ENCODE measurements around the gene ZSCAN10. TPM values are rescaled to one million over a fixed set of nuclear protein-coding genes. Genes with fewer than 3 reads are reported as not detected.
A peak's percentile ranks its signal among the peaks of the same experiment; 100 is the strongest.

Gene ZSCAN10
- total RNA-seq, 1 donor from 2014 or later = not detected

GRCh38 chr16:3118846-3119245 lies 19.8 kb upstream of the ZSCAN10 start:
- no peak for DNase-seq
- peaks cover 56% of the 10 kb centered on the region for H3K36me3 ChIP-seq
- no peak overlapping the region for H3K27ac ChIP-seq
- H3K4me3 ChIP-seq = no peak overlapping the region
- no peaks in the 10 kb centered on the region for H3K27me3 ChIP-seq (ENCODE audit: low read depth)
- TF ChIP-seq CTCF (IDR thresholded peaks at IDR 0.05) = no peak
- H3K9me3 ChIP-seq = no peaks in the 10 kb centered on the region
- peaks cover 17% of the 10 kb centered on the region for H3K4me1 ChIP-seq
- ATAC-seq = no peak
- intact Hi-C loops (cut with DNase I) = no loop called here

GRCh38 chr16:3118204-3118790 lies 19.2 kb upstream of the ZSCAN10 start:
- Histone ChIP-seq H3K36me3 (peaks cover 56% of the 10 kb centered on the region), H3K4me1 (peaks cover 17% of the 10 kb centered on the region), H3K4me3 (no peak overlapping the region), H3K27ac (no peak overlapping the region), H3K9me3 (no peaks in the 10 kb centered on the region), H3K27me3 (ENCODE audit: low read depth) (no peaks in the 10 kb centered on the region)
- ATAC-seq (no peak), DNase-seq (no peak)
- no peak for TF ChIP-seq CTCF (IDR thresholded peaks at IDR 0.05)
- intact Hi-C loops (cut with DNase I) = no loop called here

GRCh38 chr16:3115561-3115960 lies 16.5 kb upstream of the ZSCAN10 start:
- Histone ChIP-seq H3K27ac (no peak overlapping the region), H3K4me3 (no peak overlapping the region), H3K36me3 (peaks cover 51% of the 10 kb centered on the region), H3K27me3 (ENCODE audit: low read depth) (no peaks in the 10 kb centered on the region), H3K4me1 (peaks cover 27% of the 10 kb centered on the region), H3K9me3 (no peaks in the 10 kb centered on the region)
- TF ChIP-seq CTCF (IDR thresholded peaks at IDR 0.05) = no peak
- ATAC-seq (no peak), DNase-seq (no peak)
- intact Hi-C loops (cut with DNase I) = no loop called here

GRCh38 chr16:3115003-3115402 lies 15.9 kb upstream of the ZSCAN10 start:
- intact Hi-C loops (cut with DNase I) = no loop called here
- peaks cover 46% of the 10 kb centered on the region for H3K36me3 ChIP-seq
- H3K9me3 ChIP-seq = no peaks in the 10 kb centered on the region
- peaks cover 27% of the 10 kb centered on the region for H3K4me1 ChIP-seq
- H3K27me3 ChIP-seq (ENCODE audit: low read depth) = no peaks in the 10 kb centered on the region
- H3K4me3 ChIP-seq = no peak overlapping the region
- TF ChIP-seq CTCF (IDR thresholded peaks at IDR 0.05) = no peak
- ATAC-seq = no peak
- H3K27ac ChIP-seq = no peak overlapping the region
- DNase-seq = no peak

GRCh38 chr16:3113765-3114479 lies 14.8 kb upstream of the ZSCAN10 start:
- intact Hi-C loops (cut with DNase I) = no loop called here
- Histone ChIP-seq H3K9me3 (no peaks in the 10 kb centered on the region), H3K36me3 (peaks cover 35% of the 10 kb centered on the region), H3K27ac (no peak overlapping the region), H3K4me1 (peaks cover 27% of the 10 kb centered on the region), H3K27me3 (ENCODE audit: low read depth) (no peaks in the 10 kb centered on the region), H3K4me3 (peak overlapping the region; percentile 77)
- ATAC-seq (no peak), DNase-seq (no peak)
- no peak for TF ChIP-seq CTCF (IDR thresholded peaks at IDR 0.05)
